H1 (cell line): ENCODE results near the gene HECTD4. TPM values are rescaled to one million over a fixed set of nuclear protein-coding genes. Genes with fewer than 3 reads are reported as not detected.
"Not testable (repeated sequence)": the region's sequence is repeated elsewhere in the genome, so short reads cannot be mapped to it uniquely, and the experiment has no call there.

Experiments used
- CTCF ChIA-PET: fragments of 300-600 bp; sonication (Branson Sonifier 250); formaldehyde crosslinking; loops from one replicate; lab custom pipeline; 2021; ENCODE audit not compliant: partially characterized antibody; lab: Charles Lee
- POLR2A ChIA-PET: fragments of 300-600 bp; sonication (Branson Sonifier 250); formaldehyde crosslinking; loops from one replicate; lab custom pipeline; 2021; ENCODE audit warnings: inconsistent platforms; ENCODE audit not compliant: partially characterized antibody; lab: Charles Lee
- DNase-seq, 2 experiments: peaks; one replicate each; pipeline versions ENCODE4 v3.0.0 to v3.0.0-alpha.2; 2010 to 2022; ENCODE audit warnings: low spot score in 2 of 2, low read depth in 1 of 2, mixed read lengths in 1 of 2
- FAIRE-seq: peaks from 2 replicates; lab custom pipeline; 2011; peaks lifted over from hg19 to GRCh38; lab: Jason Lieb, UNC
- H2AFZ ChIP-seq: 2 replicates; pipeline ENCODE4 v1.8.1; 2012; ENCODE audit warnings: low read length, inconsistent platforms
- H2AK5ac ChIP-seq: 2 replicates; pipeline ENCODE4 v1.6.1; 2013; ENCODE audit warnings: low read depth, low read length
- H2BK120ac ChIP-seq: replicated peaks from 2 replicates; pipeline ENCODE3; 2013; ENCODE audit warnings: low read depth, low read length, inconsistent platforms
- H2BK12ac ChIP-seq: 2 replicates; pipeline ENCODE4 v1.6.1; 2013; ENCODE audit warnings: low read depth, low read length
- H2BK15ac ChIP-seq: 2 replicates; pipeline ENCODE4 v1.6.1; 2013; ENCODE audit warnings: low read length
- H2BK20ac ChIP-seq: 2 replicates; pipeline ENCODE4 v1.6.1; 2013; ENCODE audit warnings: low read length
- H2BK5ac ChIP-seq: 2 replicates; pipeline ENCODE4 v1.6.1; 2013; ENCODE audit warnings: low read depth, low read length
- H3K14ac ChIP-seq: 2 replicates; pipeline ENCODE4 v1.6.1; 2013; ENCODE audit warnings: inconsistent platforms; ENCODE audit not compliant: insufficient read length
- H3K18ac ChIP-seq: 2 replicates; pipeline ENCODE4 v1.6.1; 2013; ENCODE audit warnings: low read length; ENCODE audit errors: extremely low read depth
- H3K23ac ChIP-seq: 2 replicates; pipeline ENCODE4 v1.6.1; 2013; ENCODE audit warnings: inconsistent platforms; ENCODE audit not compliant: insufficient read length
- H3K23me2 ChIP-seq: 2 replicates; pipeline ENCODE4 v1.6.1; 2013; ENCODE audit warnings: low read depth, low read length
- H3K27ac ChIP-seq: 2 replicates; pipeline ENCODE4 v1.6.1; 2011; ENCODE audit warnings: low read depth, low read length, inconsistent platforms
- H3K27me3 ChIP-seq, 4 experiments: replicated peaks in 1 of 4; 1 replicate in 1 of 4; 2 replicates in 3 of 4; pipeline versions ENCODE4 v1.6.1 to v1.8.1; 2011 to 2013; ENCODE audit warnings: low read length in 3 of 4, mild to moderate bottlenecking in 3 of 4, inconsistent platforms in 2 of 4, mixed read lengths in 2 of 4, moderate library complexity in 1 of 4; ENCODE audit not compliant: control insufficient read depth in 3 of 4, insufficient read depth in 3 of 4; ENCODE audit errors: extremely low read depth in 1 of 4
- H3K36me3 ChIP-seq, 4 experiments: 2 replicates each; pipeline versions ENCODE4 v1.6.1 to v1.8.1; 2011 to 2013; ENCODE audit warnings: mild to moderate bottlenecking in 4 of 4, low read length in 3 of 4, moderate library complexity in 2 of 4, control low read depth in 1 of 4, inconsistent platforms in 1 of 4; ENCODE audit not compliant: insufficient read depth in 4 of 4, control insufficient read depth in 2 of 4
- H3K4ac ChIP-seq: replicated peaks from 2 replicates; pipeline ENCODE3; 2013; ENCODE audit warnings: low read length, low read depth, mixed read lengths, inconsistent platforms; ENCODE audit not compliant: insufficient read length
- H3K4me1 ChIP-seq, 4 experiments: replicated peaks in 1 of 4; 1 replicate in 1 of 4; 2 replicates in 3 of 4; pipeline versions ENCODE4 v1.6.1 to v1.8.1; 2011 to 2013; ENCODE audit warnings: low read length in 3 of 4, inconsistent platforms in 2 of 4, mixed read lengths in 1 of 4; ENCODE audit not compliant: insufficient read depth in 4 of 4, control insufficient read depth in 3 of 4
- H3K4me2 ChIP-seq, 2 experiments: 2 replicates each; pipeline versions ENCODE4 v1.6.1 to v1.8.1; 2011 to 2013; ENCODE audit warnings: low read depth in 2 of 2, low read length in 2 of 2, control low read depth in 1 of 2, inconsistent platforms in 1 of 2, mild to moderate bottlenecking in 1 of 2; ENCODE audit not compliant: insufficient read depth in 1 of 2
- H3K4me3 ChIP-seq, 4 experiments: fragments of 200-600, 300-600 bp in 1 of 4; sonication (generic), shearing (Covaris generic), sonication (Bioruptor Twin) in 1 of 4; 2 replicates each; pipeline versions ENCODE4 v1.5.1 to v1.8.1; 2011 to 2016; ENCODE audit warnings: low read length in 4 of 4, low read depth in 3 of 4, control low read depth in 2 of 4, inconsistent platforms in 2 of 4, mild to moderate bottlenecking in 2 of 4, mixed read lengths in 1 of 4, moderate library complexity in 1 of 4; ENCODE audit not compliant: insufficient read depth in 2 of 4; ENCODE audit errors: extremely low read depth in 1 of 4
- H3K56ac ChIP-seq: replicated peaks from 2 replicates; pipeline ENCODE3; 2013; ENCODE audit warnings: low read depth, mild to moderate bottlenecking, mixed read lengths, low read length, inconsistent platforms; ENCODE audit not compliant: insufficient read length
- H3K79me1 ChIP-seq: 2 replicates; pipeline ENCODE4 v1.6.1; 2013; ENCODE audit warnings: low read depth, low read length, control low read depth
- H3K79me2 ChIP-seq, 2 experiments: 2 replicates each; pipeline versions ENCODE4 v1.6.1 to v1.8.1; 2012 to 2013; ENCODE audit warnings: low read length in 2 of 2, mild to moderate bottlenecking in 2 of 2, inconsistent platforms in 1 of 2; ENCODE audit not compliant: insufficient read depth in 2 of 2, control insufficient read depth in 1 of 2
- H3K9ac ChIP-seq, 4 experiments: replicated peaks in 1 of 4; 1 replicate in 1 of 4; 2 replicates in 3 of 4; pipeline versions ENCODE4 v1.6.1 to v1.8.1; 2011 to 2013; ENCODE audit warnings: low read depth in 3 of 4, low read length in 3 of 4, control low read depth in 2 of 4, mild to moderate bottlenecking in 2 of 4, moderate library complexity in 2 of 4, inconsistent platforms in 1 of 4; ENCODE audit errors: extremely low read depth in 1 of 4
- H3K9me3 ChIP-seq, 2 experiments: 2 replicates each; pipeline versions ENCODE4 v1.6.1 to v1.8.1; 2012 to 2013; ENCODE audit warnings: mild to moderate bottlenecking in 2 of 2, moderate library complexity in 2 of 2, control low read depth in 1 of 2, inconsistent platforms in 1 of 2, low read depth in 1 of 2, low read length in 1 of 2, mixed read lengths in 1 of 2; ENCODE audit not compliant: insufficient read depth in 2 of 2
- H4K20me1 ChIP-seq, 2 experiments: replicated peaks in 1 of 2; 2 replicates each; pipeline versions ENCODE3 to v1.8.1; 2011 to 2013; ENCODE audit warnings: inconsistent platforms in 2 of 2, low read length in 2 of 2, mild to moderate bottlenecking in 1 of 2; ENCODE audit not compliant: insufficient read depth in 2 of 2, control insufficient read depth in 1 of 2
- H4K5ac ChIP-seq: 2 replicates; pipeline ENCODE4 v1.6.1; 2013; ENCODE audit warnings: low read length, low read depth, mixed read lengths, inconsistent platforms; ENCODE audit not compliant: insufficient read length
- H4K8ac ChIP-seq: 2 replicates; pipeline ENCODE4 v1.8.0; 2013; ENCODE audit warnings: mild to moderate bottlenecking, moderate library complexity, low read length, inconsistent platforms; ENCODE audit not compliant: insufficient read depth; ENCODE audit errors: extremely low read depth
- H4K91ac ChIP-seq: replicated peaks from 2 replicates; pipeline ENCODE3; 2013; ENCODE audit warnings: low read length, mixed read lengths, inconsistent platforms; ENCODE audit not compliant: insufficient read length
- WGBS, 2 experiments: shearing (Covaris generic) in 1 of 2; methylation state at CpG; one replicate each; pipeline versions ENCODE4 v1.1.6 to v1.1.7; 2013 to 2015; ENCODE audit warnings: low lambda C conversion rate in 2 of 2, mixed read lengths in 2 of 2, inconsistent platforms in 1 of 2, low coverage in 1 of 2, missing lambda C conversion rate in 1 of 2; ENCODE audit not compliant: insufficient replicate concordance in 2 of 2, insufficient coverage in 1 of 2, insufficient read length in 1 of 2; ENCODE audit errors: extremely low coverage in 1 of 2, missing lambda C conversion rate in 1 of 2; 5-methylcytosine and 5-hydroxymethylcytosine counted together
- microRNA-seq, 2 experiments: library from miRNA; unstranded; fragments of <30 nt; microRNA quantifications; one replicate each; pipeline versions ENCODE4 to v1.2.0, GENCODE V29; 2016 to 2020; ENCODE audit warnings: borderline microRNAs expressed in 2 of 2, borderline number of aligned reads in 2 of 2, borderline replicate concordance in 1 of 2
- polyA plus RNA-seq, 7 experiments: library from polyadenylated mRNA; depleted of rRNA in 3 of 7; stranded (reverse) in 5 of 7; unstranded in 2 of 7; fragments of >200 nt in 5 of 7; fragments of 200-250 nt in 2 of 7; gene quantifications; 1 replicate in 5 of 7; 2 replicates in 1 of 7; 4 replicates in 1 of 7; pipeline versions ENCODE4 v1.2.1 to v1.2.3, GENCODE V29; 2011 to 2013; ENCODE audit warnings: missing spikeins in 2 of 7, mixed read lengths in 2 of 7
- small RNA-seq: library from polyadenylated mRNA; stranded (forward); fragments of <200 nt; extraction: miRNeasy Mini kit (QIAGEN cat#:217004); gene quantifications from one replicate; pipeline ENCODE3, GENCODE V24; 2013; ENCODE audit not compliant: insufficient read depth
- total RNA-seq: library from RNA; stranded (reverse); fragmentation: NEBNext Ultra II Directional; extraction: Animal tissue kit (Norgen Biotek cat#: 25700); gene quantifications from 2 replicates; pipeline ENCODE4 v1.2.1, GENCODE V29; 2021

Gene HECTD4
- total and polyA plus RNA-seq, 2 of the 8 experiments (the other 6 are each of a cell fraction or from before 2014, with no cell fraction given), result 6.5 to 33.7 TPM

DNA sequence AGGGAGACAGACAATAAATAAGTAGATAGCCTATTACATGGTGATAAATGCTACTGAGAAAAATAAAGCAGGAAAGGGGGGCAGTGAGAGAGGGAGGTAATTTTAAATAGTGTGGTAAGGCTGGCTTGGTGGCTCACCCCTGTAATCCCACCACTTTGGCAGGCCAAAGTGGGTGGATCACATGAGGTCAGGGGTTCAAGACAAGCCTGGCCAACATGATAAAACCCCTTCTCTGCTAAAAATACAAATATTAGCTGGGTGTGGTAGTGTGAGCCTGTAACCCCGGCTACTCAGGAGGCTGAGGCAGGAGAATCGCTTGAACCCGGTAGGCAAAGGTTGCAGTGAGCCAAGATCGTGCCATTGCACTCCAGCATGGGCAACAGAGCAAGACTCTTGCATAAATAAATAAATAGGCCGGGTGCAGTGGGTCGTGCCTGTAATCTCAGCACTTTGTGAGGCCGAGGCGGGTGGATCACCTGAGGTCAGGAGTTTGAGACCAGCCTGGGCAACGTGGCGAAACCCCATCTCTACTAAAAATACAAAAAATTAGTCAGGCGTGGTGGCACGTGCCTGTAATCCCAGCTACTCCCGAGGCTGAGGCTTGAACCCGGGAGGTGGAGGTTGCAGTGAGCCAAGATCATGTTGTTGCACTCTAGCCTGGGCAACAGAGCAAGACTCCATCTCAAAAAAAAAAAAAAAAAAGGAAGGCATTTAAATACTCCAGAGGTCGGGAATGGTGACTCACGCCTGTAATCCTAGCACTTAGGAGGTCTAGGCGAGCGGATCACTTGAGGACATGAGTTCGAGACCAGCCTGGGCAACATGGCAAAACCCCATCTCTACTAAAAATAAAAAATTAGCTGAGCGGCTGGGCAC is 271.2 kb downstream of the HECTD4 start:
- not testable (repeated sequence) for H3K27me3 ChIP-seq, H3K56ac ChIP-seq, DNase-seq, H4K8ac ChIP-seq, H2BK15ac ChIP-seq, H3K4me3 ChIP-seq, H3K4me2 ChIP-seq, H3K14ac ChIP-seq, FAIRE-seq, H3K36me3 ChIP-seq, H3K23ac ChIP-seq, H2AFZ ChIP-seq, H4K91ac ChIP-seq, H2BK120ac ChIP-seq, H3K23me2 ChIP-seq, H3K4ac ChIP-seq, H2BK5ac ChIP-seq, H3K79me1 ChIP-seq, H3K27ac ChIP-seq, H2AK5ac ChIP-seq, H4K20me1 ChIP-seq, H3K9me3 ChIP-seq, H2BK12ac ChIP-seq, H3K9ac ChIP-seq
- WGBS, 2 experiments, result 92% methylated on average over 20 of the region's 20 CpGs; no CpG with 5 or more reads in 1 of the 2 experiments
- Histone ChIP-seq H4K5ac (peak overlapping the region; percentile 27), H3K79me2 (peaks cover 19 to 31% of the 10 kb centered on the region in 2 experiments), H3K4me1 (peaks cover 8 to 14% (median 12%) of the 10 kb centered on the region in 4 experiments; a peak in 6 of 7 replicates), H3K18ac (peak overlapping the region; percentile 60; the same call in 1 of the 2 replicates), H2BK20ac (0 out of 2 replicates have a peak overlapping the region, but pooled peaks have one; percentile 80)
- CTCF ChIA-PET, result interaction anchor here (1.2 kb wide), 1 partner anchor 87 kb away, joined by 3 read pairs; no protein-coding TSS in a partner anchor
- POLR2A ChIA-PET, result interaction anchor here (0.6 kb wide), 1 partner anchor 277 kb away, joined by 4 read pairs; no protein-coding TSS in a partner anchor

Small RNA genes lying within 50 kb of the gene (microRNA-seq; reads per million reads assigned to microRNA genes)
- 0 reads per million in 2 experiments for gene MIR6861

Small RNA genes lying within 50 kb of the gene (small RNA-seq; reads per million reads assigned to genes)
- gene RF00019, result not detected

Other genes with a start within 250 kb of the HECTD4 start
- 1,643 and 1,666 TPM in 2 replicates for gene RPL6, start 27.2 kb upstream of the HECTD4 start, total RNA-seq
- 685 and 1,073 TPM in 2 replicates for gene RPL6, start 27.2 kb upstream of the HECTD4 start, polyA plus RNA-seq (2011; rRNA removed)
- 130 and 133 TPM in 2 replicates for gene PTPN11, start 36.5 kb upstream of the HECTD4 start, total RNA-seq
- 28.3 and 32.8 TPM in 2 replicates for gene PTPN11, start 36.5 kb upstream of the HECTD4 start, polyA plus RNA-seq (2011; rRNA removed)